ENCODE measurements around the gene CPT1A. TPM values are rescaled to one million over a fixed set of nuclear protein-coding genes. Genes with fewer than 3 reads are reported as not detected.

Gene CPT1A
- total RNA-seq, 2 donors from 2014 or later: 53.1 to 56.3 TPM

DNA sequence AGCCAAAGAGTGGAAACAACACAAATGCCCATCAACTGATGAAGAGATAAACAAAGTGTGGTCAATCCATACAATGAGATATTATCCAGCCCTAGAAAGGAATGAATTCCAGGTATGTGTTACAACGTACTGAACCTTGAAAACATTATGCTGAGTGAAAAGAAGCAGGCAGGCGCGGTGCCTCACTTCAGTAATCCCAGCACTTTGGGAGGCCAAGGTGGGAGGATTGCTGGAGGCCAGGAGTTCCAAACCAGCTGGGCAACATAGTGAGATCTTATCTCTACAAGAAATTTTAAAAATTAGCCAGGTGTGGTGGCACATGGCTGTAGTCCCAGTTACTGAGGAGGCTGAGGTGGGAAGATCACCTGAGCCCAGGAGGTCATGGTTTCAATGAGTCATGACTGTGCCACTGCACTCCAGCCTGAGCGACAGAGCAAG is 65.7 kb downstream of the CPT1A start:
- Histone ChIP-seq H3K4me3 (no peak overlapping the region), H3K9me3 (no peaks in the 10 kb centered on the region), H3K27ac (no peak overlapping the region), H3K27me3 (no peaks in the 10 kb centered on the region), H3K36me3 (peaks cover 100% of the 10 kb centered on the region), H3K4me1 (peaks cover 0 to 18% of the 10 kb centered on the region in 2 donors)
- TF ChIP-seq, protein P1, sequence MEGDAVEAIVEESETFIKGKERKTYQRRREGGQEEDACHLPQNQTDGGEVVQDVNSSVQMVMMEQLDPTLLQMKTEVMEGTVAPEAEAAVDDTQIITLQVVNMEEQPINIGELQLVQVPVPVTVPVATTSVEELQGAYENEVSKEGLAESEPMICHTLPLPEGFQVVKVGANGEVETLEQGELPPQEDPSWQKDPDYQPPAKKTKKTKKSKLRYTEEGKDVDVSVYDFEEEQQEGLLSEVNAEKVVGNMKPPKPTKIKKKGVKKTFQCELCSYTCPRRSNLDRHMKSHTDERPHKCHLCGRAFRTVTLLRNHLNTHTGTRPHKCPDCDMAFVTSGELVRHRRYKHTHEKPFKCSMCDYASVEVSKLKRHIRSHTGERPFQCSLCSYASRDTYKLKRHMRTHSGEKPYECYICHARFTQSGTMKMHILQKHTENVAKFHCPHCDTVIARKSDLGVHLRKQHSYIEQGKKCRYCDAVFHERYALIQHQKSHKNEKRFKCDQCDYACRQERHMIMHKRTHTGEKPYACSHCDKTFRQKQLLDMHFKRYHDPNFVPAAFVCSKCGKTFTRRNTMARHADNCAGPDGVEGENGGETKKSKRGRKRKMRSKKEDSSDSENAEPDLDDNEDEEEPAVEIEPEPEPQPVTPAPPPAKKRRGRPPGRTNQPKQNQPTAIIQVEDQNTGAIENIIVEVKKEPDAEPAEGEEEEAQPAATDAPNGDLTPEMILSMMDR (IDR thresholded peaks at IDR 0.05): no peak
- DNase-seq (ENCODE audit: low spot score): no peak

DNA sequence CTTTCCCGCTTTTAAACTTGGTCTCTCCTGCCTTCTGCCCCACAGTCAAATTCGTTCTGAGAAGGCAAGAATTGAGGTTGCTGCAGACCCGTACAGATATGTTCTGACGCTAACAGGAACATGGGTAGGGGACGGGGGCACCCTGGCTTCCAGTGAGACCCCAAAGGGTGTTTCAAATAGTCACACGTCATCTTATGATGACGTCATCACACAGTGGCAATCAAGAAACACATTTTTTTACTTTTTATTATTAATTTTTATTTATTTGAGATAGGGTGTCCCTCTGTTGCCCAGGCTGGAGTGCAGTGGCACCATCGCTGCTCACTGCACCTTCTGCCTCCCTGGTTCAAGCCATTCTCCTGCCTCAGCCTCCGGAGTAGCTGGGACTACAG is 67.5 kb downstream of the CPT1A start:
- no peak for DNase-seq (ENCODE audit: low spot score)
- no peaks in the 10 kb centered on the region for H3K27me3 ChIP-seq
- no peaks in the 10 kb centered on the region for H3K9me3 ChIP-seq
- H3K36me3 ChIP-seq: peaks cover 100% of the 10 kb centered on the region
- TF ChIP-seq, protein P1 (IDR thresholded peaks at IDR 0.05): no peak
- peaks cover 0 to 7% of the 10 kb centered on the region in 2 donors for H3K4me1 ChIP-seq
- H3K4me3 ChIP-seq: no peak overlapping the region
- H3K27ac ChIP-seq: no peak overlapping the region

DNA sequence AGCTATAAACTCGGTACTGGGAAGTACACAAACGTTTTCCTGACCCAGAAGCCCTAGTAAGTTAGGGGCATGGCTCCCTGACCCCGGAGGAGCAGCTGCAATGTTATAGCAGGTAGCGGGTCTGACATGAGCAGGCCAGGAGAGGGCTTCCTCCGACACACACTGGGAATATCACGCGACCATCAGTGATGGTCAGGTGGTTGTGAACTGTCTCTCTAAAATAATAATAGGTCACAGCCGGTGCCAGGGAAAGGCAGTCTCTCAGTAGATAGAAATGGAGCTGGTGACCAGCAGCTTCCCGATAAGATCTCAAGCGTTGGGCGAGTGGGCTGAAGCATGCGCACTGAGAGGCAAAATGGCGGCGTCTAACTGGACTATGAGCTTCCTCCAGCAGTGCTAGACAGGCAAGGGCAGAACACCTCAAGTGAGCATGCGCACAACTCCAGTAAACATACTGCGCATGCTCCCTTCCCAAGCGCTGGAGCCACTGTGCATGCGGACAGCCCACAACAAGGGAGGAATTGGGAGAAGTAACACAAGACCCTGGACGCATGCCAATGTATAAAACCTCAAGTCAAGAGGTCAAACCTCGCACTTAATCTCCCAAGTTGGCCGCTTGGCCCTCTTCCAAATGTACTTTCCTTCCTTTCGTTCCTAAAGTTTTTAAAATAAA is 68.1 kb downstream of the CPT1A start:
- TF ChIP-seq, protein P1 (IDR thresholded peaks at IDR 0.05): no peak
- H3K27me3 ChIP-seq: no peaks in the 10 kb centered on the region
- no peak overlapping the region for H3K27ac ChIP-seq
- H3K9me3 ChIP-seq: no peaks in the 10 kb centered on the region
- H3K36me3 ChIP-seq: peaks cover 100% of the 10 kb centered on the region
- H3K4me1 ChIP-seq: peaks cover 0 to 7% of the 10 kb centered on the region in 2 donors
- no peak for DNase-seq (ENCODE audit: low spot score)
- no peak overlapping the region for H3K4me3 ChIP-seq

DNA sequence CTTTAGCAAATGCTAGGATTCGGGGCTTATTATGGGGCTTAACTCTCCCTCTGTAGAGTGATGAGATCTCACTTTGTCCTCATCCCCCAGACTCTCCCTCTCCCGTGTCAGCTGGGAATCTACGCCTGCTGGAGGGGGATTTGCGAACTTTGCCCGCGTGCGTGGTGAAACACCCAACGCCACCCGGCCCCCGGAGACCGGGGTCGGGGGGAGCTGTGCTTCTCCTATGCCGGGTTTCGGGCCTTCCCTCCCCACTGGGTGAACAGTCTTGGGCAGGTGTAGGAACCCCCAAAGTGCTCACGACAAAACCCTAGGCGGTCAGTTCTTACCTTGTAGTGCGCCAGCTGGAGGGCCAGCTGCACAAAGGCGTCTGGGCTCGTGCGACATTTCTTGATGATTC is 68.8 kb downstream of the CPT1A start:
- no peak overlapping the region for H3K27ac ChIP-seq
- no peaks in the 10 kb centered on the region for H3K27me3 ChIP-seq
- no peaks in the 10 kb centered on the region for H3K9me3 ChIP-seq
- no peak for DNase-seq (ENCODE audit: low spot score)
- peaks cover 0 to 7% of the 10 kb centered on the region in 2 donors for H3K4me1 ChIP-seq
- peaks cover 99% of the 10 kb centered on the region for H3K36me3 ChIP-seq
- TF ChIP-seq, protein P1 (IDR thresholded peaks at IDR 0.05): no peak
- H3K4me3 ChIP-seq: no peak overlapping the region

DNA sequence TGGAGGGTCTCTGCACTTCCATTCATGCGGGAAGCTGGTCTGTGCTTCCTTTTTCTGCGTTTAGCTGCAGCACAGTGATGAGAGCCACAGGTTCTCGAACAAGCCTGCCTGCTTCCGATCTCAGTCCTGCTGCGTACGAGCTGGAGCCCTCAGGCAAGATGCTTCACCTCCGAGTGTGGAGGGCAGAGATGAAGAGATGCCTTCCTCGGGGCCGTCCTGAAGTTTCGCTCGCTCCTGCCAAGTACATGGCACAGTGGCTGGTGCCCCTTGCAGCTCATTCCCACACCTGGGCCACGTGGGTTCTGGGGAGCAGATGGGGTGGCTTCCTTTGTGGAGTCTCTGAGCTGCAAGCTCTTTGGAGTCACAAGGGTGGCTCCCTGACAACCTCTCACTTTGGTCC is 70.9 kb downstream of the CPT1A start:
- Histone ChIP-seq H3K27ac (no peak overlapping the region), H3K4me3 (no peak overlapping the region), H3K27me3 (no peaks in the 10 kb centered on the region), H3K36me3 (peaks cover 97% of the 10 kb centered on the region), H3K9me3 (no peaks in the 10 kb centered on the region), H3K4me1 (no peaks in the 10 kb centered on the region)
- TF ChIP-seq, protein P1 (IDR thresholded peaks at IDR 0.05): no peak
- DNase-seq (ENCODE audit: low spot score): no peak

DNA sequence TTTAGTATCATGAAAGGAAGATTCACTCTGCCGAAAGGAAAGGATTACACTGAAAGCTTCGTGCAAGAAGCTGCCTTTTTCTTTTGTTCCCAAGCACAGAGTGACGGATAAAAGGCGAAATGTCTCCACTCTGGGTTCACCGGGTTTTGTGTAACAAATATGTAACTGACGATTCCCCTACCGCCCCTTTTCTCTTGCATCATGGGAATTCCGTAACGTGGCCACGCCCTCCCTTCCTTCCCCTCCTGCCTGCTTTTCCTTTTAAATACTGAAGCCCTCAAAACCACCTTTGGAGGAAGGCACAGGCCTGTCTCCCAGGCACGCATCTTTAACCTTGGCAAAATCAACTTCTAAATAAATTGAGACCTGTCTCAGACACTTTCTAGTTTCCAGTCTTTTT is 74.0 kb downstream of the CPT1A start:
- Histone ChIP-seq H3K9me3 (no peaks in the 10 kb centered on the region), H3K27ac (no peak overlapping the region), H3K36me3 (peaks cover 94% of the 10 kb centered on the region), H3K4me3 (no peak overlapping the region), H3K27me3 (no peaks in the 10 kb centered on the region), H3K4me1 (no peaks in the 10 kb centered on the region)
- no peak for DNase-seq (ENCODE audit: low spot score)
- TF ChIP-seq, protein P1 (IDR thresholded peaks at IDR 0.05): no peak

Measured in right atrium auricular region (tissue), 2 donors.